Coronary artery (tissue), 2 donors: ENCODE measurements around the gene MLX.
A peak's percentile ranks its signal among the peaks of the same experiment; 100 is the strongest.

Experiments
- DNase-seq: peaks from one replicate; pipeline ENCODE4 v3.0.0-alpha.2; 2017; ENCODE audit warnings: low spot score
- H3K27ac ChIP-seq, 2 donors: fragments of 200-600 bp; sonication (generic); one replicate each; pipeline ENCODE4 v1.5.1; 2016 to 2019
- H3K4me3 ChIP-seq: fragments of 200-600 bp; sonication (generic); 2 replicates; pipeline ENCODE4 v1.5.1; 2016; ENCODE audit warnings: mild to moderate bottlenecking, moderate library complexity
- CTCF ChIP-seq: fragments of 200-600 bp; sonication (generic); IDR thresholded peaks from one replicate; pipeline ENCODE4 v1.5.1; 2019; ENCODE audit warnings: antibody characterized with exemption

MLX gene

GRCh38 chr17:42568341-42569111, 1.6 kb downstream of the MLX start:
- no peak for DNase-seq
- H3K27ac ChIP-seq: peak overlapping the region in 1 of 2 donors; percentile 5
- H3K4me3 ChIP-seq: peak overlapping the region; percentile 87

GRCh38 chr17:42571435-42572225, 4.7 kb downstream of the MLX start:
- H3K4me3 ChIP-seq: no peak overlapping the region
- H3K27ac ChIP-seq: no peak overlapping the region

More at GRCh38 chr17:42568341-42569111, 1.6 kb downstream of the MLX start:
- TF ChIP-seq CTCF: no peak

GRCh38 chr17:42573095-42573494, 6.2 kb downstream of the MLX start:
- DNase-seq: no peak
- no peak overlapping the region for H3K27ac ChIP-seq
- no peak for TF ChIP-seq CTCF
- no peak overlapping the region for H3K4me3 ChIP-seq

More at GRCh38 chr17:42571435-42572225, 4.7 kb downstream of the MLX start:
- no peak for DNase-seq
- no peak for TF ChIP-seq CTCF

- no peak overlapping the region for H3K27ac ChIP-seq
- DNase-seq: no peak
- no peak overlapping the region for H3K4me3 ChIP-seq
- no peak for TF ChIP-seq CTCF
These were observed 7.6 kb downstream of the MLX start for GRCh38 chr17:42574463-42574862.

- peak overlapping the region; percentile 77 for H3K4me3 ChIP-seq
- H3K27ac ChIP-seq: peak overlapping the region in 1 of 2 donors; percentile 91
- no peak for TF ChIP-seq CTCF
- DNase-seq: peak; percentile 69
These were observed 10.2 kb downstream of the MLX start for GRCh38 chr17:42577140-42577531.

- peak within 1 kb of the TSS; percentile 77 for H3K4me3 ChIP-seq
- peak; percentile 97 for DNase-seq
- peak within 1 kb of the TSS; percentile 80 to 91 for H3K27ac ChIP-seq
- no peak for TF ChIP-seq CTCF
These were observed 10.8 kb downstream of the MLX start, which contains the start of gene PSMC3IP for GRCh38 chr17:42577532-42578281. Gene PSMC3IP, minus strand, starts transcription at chr17:42577729. Its CDS starts 43 bp downstream, at chr17:42577686.
